HG03064 (cell line): ENCODE measurements around the gene WDR37.

ENCODE experiments used
- ATAC-seq: cut with Tn5 transposase; IDR thresholded peaks from one replicate; pipeline ENCODE4 v1.9.1; 2021; ENCODE audit warnings: low read depth; ENCODE audit not compliant: unreplicated experiment

Gene WDR37

DNA sequence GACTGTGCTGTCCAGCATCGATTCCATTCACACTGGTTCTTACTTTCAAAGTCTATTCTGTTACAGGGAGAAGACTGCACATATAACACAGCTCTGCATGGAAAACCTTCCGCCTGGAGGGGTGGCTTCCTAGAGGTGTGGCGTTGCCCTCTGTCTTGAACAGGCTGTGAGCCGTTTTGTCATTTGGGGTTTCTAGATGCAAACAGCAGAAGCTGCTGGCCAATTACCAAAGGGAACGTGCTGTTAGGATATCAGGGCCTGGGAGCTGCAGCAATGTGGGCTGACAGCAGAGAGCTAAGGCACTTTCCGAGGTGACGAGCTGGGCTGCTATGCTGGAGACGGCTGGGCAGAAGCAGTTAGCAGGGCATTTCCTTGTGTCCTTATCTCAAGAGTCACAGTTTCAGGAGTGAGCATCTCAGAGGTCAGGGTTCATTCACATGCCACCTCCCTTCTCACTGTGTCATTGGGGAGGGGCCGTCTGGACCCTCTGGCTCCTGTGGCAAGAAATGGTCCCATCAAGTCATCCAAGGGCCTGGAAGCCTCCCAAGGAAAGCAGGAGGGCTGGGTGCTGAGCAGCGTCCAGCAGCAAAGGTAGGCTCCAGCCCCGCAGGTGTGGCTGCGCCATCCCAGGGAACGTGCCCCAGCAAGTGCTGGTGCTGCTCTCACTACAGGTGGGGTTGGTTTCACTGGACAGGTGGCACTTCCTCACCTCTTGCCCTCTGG, 106.5 kb downstream of the WDR37 start:
- ATAC-seq = no peak

GRCh38 chr10:1163204-1163660, 107.0 kb downstream of the WDR37 start:
- ATAC-seq = no peak

DNA sequence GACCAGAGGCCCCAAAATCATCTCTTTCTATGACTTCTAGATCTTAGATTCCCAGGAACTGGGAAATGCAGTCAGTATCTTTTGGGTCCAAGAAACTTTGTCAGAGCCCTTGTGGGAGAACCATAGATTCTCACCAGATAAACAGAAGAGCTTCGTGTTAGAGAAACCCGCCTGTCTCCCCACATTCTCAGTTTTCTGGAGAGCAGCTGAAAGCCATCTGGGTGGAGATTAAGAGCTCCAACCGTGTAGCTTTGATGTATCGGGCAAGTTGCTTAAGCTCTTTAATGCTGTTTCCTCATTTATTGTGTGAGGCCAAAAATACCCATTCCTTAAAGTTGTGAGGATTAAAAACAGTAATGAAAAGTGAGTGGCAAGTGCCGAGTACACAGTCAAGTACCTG, 107.6 kb downstream of the WDR37 start:
- no peak for ATAC-seq

- no peak for ATAC-seq
Observed at GRCh38 chr10:1166101-1166827, 110.1 kb downstream of the WDR37 start.

DNA sequence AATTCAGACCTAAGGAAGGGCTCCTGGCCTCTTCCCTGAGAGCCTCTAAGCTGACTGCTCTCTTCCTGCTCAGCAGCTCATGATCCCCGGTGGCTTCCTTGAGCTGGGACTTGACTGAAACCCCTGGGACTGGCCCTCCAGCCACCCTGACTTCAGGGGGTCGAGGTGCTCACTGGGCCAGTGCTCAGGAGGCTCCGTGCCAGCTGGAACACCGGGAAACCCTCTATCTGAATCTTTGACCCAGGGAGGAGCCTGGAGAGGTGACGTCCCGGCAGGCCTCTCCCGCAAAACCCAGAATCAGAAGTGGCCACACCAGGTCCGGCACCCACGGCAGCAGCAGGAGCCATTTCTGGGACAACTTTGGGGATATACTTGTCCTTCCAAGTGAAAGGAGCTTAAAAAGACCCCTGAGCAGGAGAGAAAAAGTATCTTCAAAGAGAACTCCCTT, 110.7 kb downstream of the WDR37 start:
- no peak for ATAC-seq

DNA sequence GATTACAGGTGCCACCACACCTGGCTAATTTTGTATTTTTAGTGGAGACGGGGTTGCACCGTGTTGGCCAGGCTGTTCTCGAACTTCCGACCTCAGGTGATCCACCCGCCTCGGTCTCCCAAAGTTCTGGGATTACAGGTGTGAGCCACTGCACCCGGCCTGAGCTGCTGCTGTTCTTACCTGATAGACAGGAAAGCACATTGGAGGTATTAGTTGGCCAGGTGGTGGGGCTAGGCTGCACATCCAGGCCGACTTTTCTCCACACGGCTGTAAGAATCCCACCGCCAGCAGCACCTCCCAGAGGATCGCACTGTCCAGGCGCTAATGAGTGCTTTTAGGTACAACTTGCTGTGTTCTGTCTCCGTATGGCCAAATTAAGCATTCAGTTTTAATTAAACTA, 112.6 kb downstream of the WDR37 start:
- ATAC-seq = no peak

DNA sequence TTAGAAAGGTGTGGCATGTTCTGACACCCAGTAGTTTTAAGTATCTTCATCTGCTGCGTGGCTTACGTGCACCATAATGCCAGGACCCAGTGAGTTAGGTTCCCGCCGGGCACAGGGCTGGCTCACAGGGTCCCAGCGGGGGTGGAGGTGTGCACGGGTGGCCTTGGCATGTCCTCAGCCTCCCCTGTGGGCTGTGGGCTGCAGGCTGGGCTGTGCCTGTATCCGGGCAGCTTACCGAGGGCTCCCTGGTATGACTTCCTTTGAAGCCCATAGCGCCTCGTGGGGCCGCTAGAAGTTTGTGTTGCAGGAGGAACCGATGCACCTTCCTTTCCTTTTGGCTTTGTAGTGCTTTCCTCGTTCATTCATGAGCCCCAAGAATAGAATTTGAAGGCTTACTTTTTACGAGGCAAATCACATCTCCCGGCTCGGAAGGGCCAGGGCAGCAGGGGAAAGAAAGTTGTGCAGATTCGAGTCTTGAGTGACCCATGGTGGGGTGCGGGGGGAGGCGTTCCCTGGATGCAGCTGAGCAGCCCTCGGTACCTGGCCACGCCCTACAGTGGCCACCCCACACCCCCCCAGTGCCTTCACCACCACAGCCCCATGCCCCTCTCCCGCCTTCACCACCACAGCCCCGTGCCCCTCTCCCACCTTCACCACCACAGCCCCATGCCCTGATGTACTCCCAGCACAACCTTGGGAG, 113.2 kb downstream of the WDR37 start:
- no peak for ATAC-seq

DNA sequence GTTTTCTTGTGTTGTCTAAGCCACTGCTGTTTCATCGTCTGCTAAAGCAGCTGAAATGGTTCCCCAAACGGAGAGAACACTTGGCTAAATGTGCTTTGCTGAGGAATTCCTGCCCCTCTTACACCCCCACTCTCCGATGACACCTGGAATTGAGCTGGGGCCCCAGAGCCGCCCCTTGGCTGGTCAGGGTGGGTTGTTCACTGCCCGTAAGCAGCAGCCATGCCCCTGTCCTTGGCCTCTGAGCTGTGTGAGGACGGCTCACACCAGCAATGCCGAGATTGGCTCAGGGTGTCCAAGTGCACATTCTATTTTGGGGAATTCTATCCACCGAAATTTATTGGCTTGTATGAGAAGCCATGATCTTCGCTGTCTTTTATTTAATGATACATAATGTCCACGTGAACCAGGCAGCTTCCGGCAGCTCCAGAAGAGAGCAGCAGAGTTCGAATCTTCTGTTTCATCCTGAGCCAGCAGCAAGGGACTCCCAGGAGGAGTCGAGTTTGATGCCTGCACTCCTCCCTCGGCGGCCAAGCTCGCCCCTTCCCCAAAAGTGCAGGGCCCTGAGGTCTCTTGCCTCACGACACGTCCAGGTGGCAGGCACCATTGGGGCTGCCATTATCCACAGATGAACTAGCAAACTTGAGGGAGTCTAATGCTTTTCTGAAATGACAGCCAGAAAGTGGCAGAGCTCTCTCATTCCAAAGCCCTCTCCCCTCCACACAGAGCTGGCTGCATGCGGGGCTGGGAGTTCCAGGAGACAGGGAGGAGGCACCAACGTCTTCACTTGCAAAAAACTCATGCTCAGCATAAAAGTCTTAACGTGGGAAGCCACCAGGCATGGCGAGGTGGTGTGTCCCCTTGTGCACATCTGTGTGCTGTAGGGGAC, 114.0 kb downstream of the WDR37 start:
- no peak for ATAC-seq

DNA sequence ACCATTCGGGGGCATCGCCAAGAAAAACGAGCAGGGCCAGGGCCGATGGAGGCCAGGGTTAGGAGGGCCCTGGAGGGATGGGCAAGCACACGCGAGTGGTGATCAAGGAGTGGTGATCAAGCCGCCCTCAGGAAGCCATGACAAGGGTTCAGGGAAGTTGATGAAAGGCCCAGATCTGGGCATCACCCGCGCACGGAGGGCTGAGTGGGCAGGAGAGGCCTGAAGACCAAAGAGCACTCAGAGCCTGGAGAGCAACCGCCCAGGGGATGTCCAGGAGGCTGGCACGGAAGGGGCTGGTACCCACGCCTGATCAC, 114.6 kb downstream of the WDR37 start:
- no peak for ATAC-seq

GRCh38 chr10:1171182-1171581, 115.0 kb downstream of the WDR37 start:
- no peak for ATAC-seq

GRCh38 chr10:1171586-1171985, 115.4 kb downstream of the WDR37 start:
- no peak for ATAC-seq

DNA sequence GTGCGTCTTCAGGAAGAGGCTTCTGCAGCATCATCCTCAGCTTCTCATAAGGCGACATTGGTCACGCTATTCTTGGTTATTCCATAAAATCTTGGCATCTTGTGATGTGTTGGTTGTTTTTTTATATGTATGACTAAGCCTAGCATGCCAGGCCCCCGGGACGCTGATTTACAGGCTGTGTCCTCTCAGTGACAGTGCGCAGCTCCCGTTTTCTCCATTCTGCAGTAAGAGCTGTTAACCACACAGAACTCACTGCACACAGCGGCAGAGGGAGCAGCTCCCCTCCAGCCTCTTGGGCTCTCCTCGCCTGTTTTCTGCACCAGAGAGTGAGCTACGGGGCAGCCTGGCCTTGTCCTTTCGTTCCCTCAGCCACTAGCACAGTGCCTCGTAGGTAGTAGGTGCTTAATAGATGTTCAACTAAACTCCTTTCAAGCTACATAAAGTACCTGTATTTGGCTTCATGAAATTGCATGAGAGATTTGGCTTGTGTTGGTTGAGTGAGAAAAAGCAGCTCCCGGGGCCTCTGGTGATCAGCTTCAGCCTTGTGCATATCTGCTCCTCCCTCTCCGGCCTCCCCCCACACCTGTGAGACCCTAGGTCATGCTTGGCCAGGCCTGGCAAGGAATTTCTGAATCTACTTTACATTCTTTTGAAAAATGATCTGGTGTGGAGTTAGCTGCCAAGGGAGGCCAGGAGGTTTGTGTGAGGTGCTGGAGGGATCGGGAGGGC, 116.2 kb downstream of the WDR37 start:
- ATAC-seq = no peak

GRCh38 chr10:1173091-1173490, 116.9 kb downstream of the WDR37 start:
- ATAC-seq = no peak

- no peak for ATAC-seq
Observed at GRCh38 chr10:1174022-1174421, 117.8 kb downstream of the WDR37 start.

DNA sequence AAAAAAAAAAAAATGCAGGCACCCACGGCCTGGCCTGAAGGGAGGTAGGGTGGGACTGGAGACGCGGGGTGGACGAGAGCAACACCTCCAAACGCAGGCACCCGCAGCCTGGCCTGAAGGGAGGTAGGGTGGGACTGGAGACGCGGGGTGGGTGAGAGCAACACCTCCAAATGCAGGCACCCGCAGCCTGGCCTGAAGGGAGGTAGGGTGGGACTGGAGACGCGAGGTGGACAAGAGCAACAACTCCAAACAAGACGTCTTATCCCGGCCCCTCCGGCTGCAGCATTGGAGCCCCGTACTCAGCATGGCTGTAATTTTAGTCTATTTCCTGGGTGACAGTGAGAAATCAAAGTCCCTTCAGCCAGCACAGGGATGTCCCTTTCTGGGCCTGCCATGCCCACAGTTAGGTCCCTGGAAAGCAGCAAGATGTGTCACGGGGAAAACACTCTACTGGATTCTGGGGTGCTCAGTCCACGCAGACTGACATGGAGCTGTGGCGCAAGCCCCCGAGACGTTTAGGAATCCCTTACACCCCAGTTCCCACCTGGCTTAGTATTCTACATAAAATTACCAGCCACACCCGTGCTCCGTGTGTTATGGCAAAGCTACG, 119.9 kb downstream of the WDR37 start:
- ATAC-seq = no peak

GRCh38 chr10:1177936-1178335, 121.8 kb downstream of the WDR37 start:
- no peak for ATAC-seq

DNA sequence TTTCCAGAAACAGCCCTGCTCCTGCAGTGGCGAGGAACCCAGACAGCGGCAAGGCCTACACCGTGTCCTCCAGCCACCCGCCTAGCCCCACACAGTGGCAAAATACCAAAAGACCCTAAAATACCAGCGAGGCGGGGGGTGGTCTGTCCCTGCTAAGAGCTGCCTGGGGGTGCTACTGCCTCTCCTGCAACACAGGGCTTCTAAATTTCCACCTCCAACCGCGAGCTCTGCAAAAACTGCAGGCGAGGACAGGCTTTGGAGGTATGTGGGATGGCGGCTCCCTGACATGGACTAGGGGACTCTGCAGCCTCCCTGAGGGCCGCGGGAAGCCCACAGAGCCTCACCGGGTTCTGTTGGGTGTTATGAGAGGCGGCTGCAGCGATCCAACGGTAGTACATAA, 122.3 kb downstream of the WDR37 start:
- no peak for ATAC-seq

- no peak for ATAC-seq
Observed at GRCh38 chr10:1179346-1180070, 123.3 kb downstream of the WDR37 start.
